Endothelial cell of umbilical vein (primary cell): Measurements from ENCODE around the gene JAZF1. TPM values are rescaled to one million over a fixed set of nuclear protein-coding genes. Genes with fewer than 3 reads are reported as not detected.

ENCODE experiments used
- BruUV-seq: library from RNA; stranded (reverse); fragments of 400-500 nt; replicated peaks from 2 replicates; lab custom pipeline; 2021; lab: Mats Ljungman, UMichigan
- CTCF ChIA-PET: fragments of 300-600, 350-600 bp; sonication (Branson Sonifier 250); formaldehyde crosslinking; loops from one replicate; lab custom pipeline; 2021; ENCODE audit warnings: antibody characterized with exemption, inconsistent platforms; lab: Charles Lee
- POLR2A ChIA-PET: fragments of 300-600, 350-600 bp; sonication (Branson Sonifier 250); formaldehyde crosslinking; loops from one replicate; lab custom pipeline; 2021; ENCODE audit warnings: antibody characterized with exemption, inconsistent platforms; lab: Charles Lee
- DNase-seq: peaks from one replicate; pipeline ENCODE4 v3.0.0-alpha.2; 2011; ENCODE audit warnings: low read depth, low spot score
- FAIRE-seq: peaks from 2 replicates; lab custom pipeline; 2011; peaks lifted over from hg19 to GRCh38; lab: Jason Lieb, UNC
- H2AFZ ChIP-seq: 2 replicates; pipeline ENCODE4 v1.6.0; 2012; ENCODE audit warnings: low read depth, low read length, control low read depth, inconsistent platforms
- H3K27ac ChIP-seq: 2 replicates; pipeline ENCODE4 v1.5.1; 2011; ENCODE audit warnings: low read depth, mild to moderate bottlenecking, control low read depth, low read length, moderate library complexity; ENCODE audit not compliant: insufficient read depth
- H3K27me3 ChIP-seq, 2 experiments: 2 replicates each; pipeline versions ENCODE4 v1.6.0 to v1.6.1; 2011; ENCODE audit warnings: low read length in 2 of 2, mixed read lengths in 1 of 2; ENCODE audit not compliant: control insufficient read depth in 2 of 2, insufficient read depth in 2 of 2
- H3K36me3 ChIP-seq, 2 experiments: 2 replicates in 1 of 2; 3 replicates in 1 of 2; pipeline ENCODE4 v1.5.1; 2011; ENCODE audit warnings: low read length in 2 of 2, mild to moderate bottlenecking in 1 of 2, moderate library complexity in 1 of 2; ENCODE audit not compliant: control insufficient read depth in 2 of 2, insufficient read depth in 2 of 2; ENCODE audit errors: extremely low read depth in 1 of 2
- H3K4me1 ChIP-seq: 3 replicates; pipeline ENCODE4 v1.5.1; 2011; ENCODE audit warnings: mild to moderate bottlenecking, low read length; ENCODE audit not compliant: control insufficient read depth, insufficient read depth; ENCODE audit errors: extremely low read depth
- H3K4me2 ChIP-seq: 2 replicates; pipeline ENCODE4 v1.6.1; 2011; ENCODE audit warnings: low read length, control low read depth, mixed read lengths; ENCODE audit not compliant: insufficient read depth
- H3K4me3 ChIP-seq, 3 experiments: fragments of 200-600 bp in 1 of 3; sonication (generic), shearing (Covaris generic) in 1 of 3; replicated peaks in 1 of 3; 2 replicates each; pipeline ENCODE4 v1.5.1; 2011 to 2016; ENCODE audit warnings: control low read depth in 3 of 3, low read length in 3 of 3, mild to moderate bottlenecking in 2 of 3, inconsistent platforms in 1 of 3, low read depth in 1 of 3, moderate library complexity in 1 of 3; ENCODE audit not compliant: insufficient read depth in 1 of 3
- H3K79me2 ChIP-seq: 2 replicates; pipeline ENCODE4 v1.6.0; 2012; ENCODE audit warnings: low read length, inconsistent platforms; ENCODE audit not compliant: control insufficient read depth, insufficient read depth
- H3K9ac ChIP-seq: replicated peaks from 2 replicates; pipeline ENCODE3; 2011; ENCODE audit warnings: low read length, control low read depth; ENCODE audit not compliant: insufficient read depth; ENCODE audit errors: extremely low read depth
- H3K9me1 ChIP-seq: replicated peaks from 3 replicates; pipeline ENCODE4 v1.6.0; 2011; ENCODE audit warnings: mild to moderate bottlenecking, low read length; ENCODE audit not compliant: control insufficient read depth, insufficient read depth; ENCODE audit errors: extremely low read depth
- H3K9me3 ChIP-seq: replicated peaks from 2 replicates; pipeline ENCODE4 v1.5.1; 2012; ENCODE audit warnings: low read length, inconsistent platforms; ENCODE audit not compliant: control insufficient read depth, insufficient read depth
- H4K20me1 ChIP-seq: replicated peaks from 2 replicates; pipeline ENCODE3; 2011; ENCODE audit warnings: mild to moderate bottlenecking, low read length; ENCODE audit not compliant: control insufficient read depth, insufficient read depth; ENCODE audit errors: extremely low read depth
- EZH2 ChIP-seq: IDR thresholded peaks from 2 replicates; pipeline ENCODE4 v1.6.1; 2012; ENCODE audit warnings: borderline replicate concordance, low read depth, mild to moderate bottlenecking, moderate library complexity, low read length, inconsistent platforms; ENCODE audit not compliant: severe bottlenecking
- FOS ChIP-seq: IDR thresholded peaks from 2 replicates; pipeline ENCODE4 v1.6.1; 2011; ENCODE audit warnings: mild to moderate bottlenecking, low read length, moderate library complexity, borderline replicate concordance; ENCODE audit not compliant: insufficient read depth
- GATA2 ChIP-seq: IDR thresholded peaks from 2 replicates; pipeline ENCODE4 v1.7.0; 2011; ENCODE audit warnings: low read depth, mild to moderate bottlenecking, moderate library complexity, mixed read lengths, low read length; ENCODE audit not compliant: insufficient read length, insufficient read depth
- JUN ChIP-seq: IDR thresholded peaks from 2 replicates; pipeline ENCODE4 v1.6.1; 2011; ENCODE audit warnings: borderline replicate concordance, low read depth; ENCODE audit not compliant: insufficient read length, insufficient read depth
- MYC ChIP-seq: IDR thresholded peaks from one replicate; pipeline ENCODE4 v1.6.1; 2011; ENCODE audit warnings: mild to moderate bottlenecking, low read depth, low read length
- POLR2A ChIP-seq: IDR thresholded peaks from 2 replicates; pipeline ENCODE4 v1.6.1; 2012; ENCODE audit warnings: low read depth, mild to moderate bottlenecking, control low read depth, low read length
- POLR2AphosphoS5 ChIP-seq: IDR thresholded peaks from 2 replicates; pipeline ENCODE4 v1.6.1; 2012; ENCODE audit warnings: low read depth, mild to moderate bottlenecking, control low read depth, low read length, moderate library complexity; ENCODE audit not compliant: insufficient read depth
- dilution Hi-C: fragments of 300-500 bp; cut with MboI; formaldehyde crosslinking; loops from one replicate; pipeline ENCODE4 v1.15.0; 2019; ENCODE audit warnings: low sequenced_read_pairs; ENCODE audit not compliant: extremely low pct_ligation_motif_present
- intact Hi-C: fragments of 100-400 bp; cut with micrococcal nuclease; formaldehyde crosslinking; loops from one replicate; pipeline ENCODE4 v1.10.0; 2022
- polyA plus RNA-seq, 4 experiments: library from polyadenylated mRNA; depleted of rRNA in 3 of 4; stranded (reverse) in 3 of 4; unstranded in 1 of 4; fragments of >200 nt; gene quantifications; 2 replicates each; pipeline versions ENCODE4 v1.2.1 to v1.2.3, GENCODE V29; 2011 to 2012; ENCODE audit warnings: missing spikeins in 1 of 4
- total RNA-seq: library from RNA; stranded (reverse); gene quantifications from 2 replicates; pipeline ENCODE4 v1.2.3, GENCODE V29; 2021
- TF ChIP-seq, protein P1 (sequence below): IDR thresholded peaks from 2 replicates; pipeline ENCODE4 v1.6.1; 2011; ENCODE audit not compliant: insufficient read depth, insufficient read length
- TF ChIP-seq, protein P2 (sequence below), 2 donors: IDR thresholded peaks; 1 replicate in 1 of 2; 2 replicates in 1 of 2; pipeline ENCODE4 v1.5.1; 2011; ENCODE audit warnings: low read length in 2 of 2, mild to moderate bottlenecking in 2 of 2, moderate library complexity in 2 of 2, control low read depth in 1 of 2, inconsistent platforms in 1 of 2, low read depth in 1 of 2; ENCODE audit not compliant: insufficient read depth in 1 of 2; ENCODE audit errors: extremely low read depth in 1 of 2

The JAZF1 gene
- total and polyA plus RNA-seq, 2 donors (not counting 3 experiments of a cell fraction or from before 2014, with no cell fraction given) = 2.5 to 16.9 TPM

DNA sequence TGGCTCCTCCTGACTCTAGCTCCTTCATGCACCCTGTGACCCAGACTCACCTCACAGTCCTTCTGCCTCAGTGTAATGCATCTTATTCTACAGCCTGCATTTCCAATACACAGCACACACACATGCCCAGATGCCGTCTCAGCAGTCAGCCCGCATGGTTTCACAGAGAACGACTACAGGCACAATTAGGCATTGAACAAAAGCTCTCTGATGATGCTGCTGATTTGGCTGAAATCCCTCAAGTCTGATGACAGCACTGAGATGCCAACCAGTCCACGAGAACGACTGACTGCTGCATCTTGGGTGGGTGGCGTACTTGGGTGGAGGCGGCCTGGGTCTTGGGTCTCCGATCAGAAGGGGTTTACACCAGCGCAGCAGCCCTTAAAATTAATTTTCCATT lies 240.3 kb downstream of the JAZF1 start:
- Histone ChIP-seq H3K27me3 (no peaks in the 10 kb centered on the region), H3K36me3 (no peaks in the 10 kb centered on the region), H3K9me1 (no peaks in the 10 kb centered on the region), H2AFZ (no peak overlapping the region), H3K27ac (no peak overlapping the region), H4K20me1 (no peaks in the 10 kb centered on the region), H3K4me1 (no peaks in the 10 kb centered on the region), H3K4me2 (no peak overlapping the region), H3K4me3 (no peak overlapping the region), H3K9ac (no peak overlapping the region), H3K79me2 (no peaks in the 10 kb centered on the region), H3K9me3 (no peaks in the 10 kb centered on the region)
- POLR2A ChIA-PET = no interaction called here
- FAIRE-seq (no peak), DNase-seq (no peak)
- dilution Hi-C loops = no loop called here
- CTCF ChIA-PET = interaction anchor here (1.2 to 2.1 kb wide), 3 partner anchors 138 to 744 kb away, joined by 4 to 6 read pairs (median 5); no protein-coding TSS in a partner anchor
- intact Hi-C loops = no loop called here
- BruUV-seq = no TSS peak
- TF ChIP-seq, protein P1, sequence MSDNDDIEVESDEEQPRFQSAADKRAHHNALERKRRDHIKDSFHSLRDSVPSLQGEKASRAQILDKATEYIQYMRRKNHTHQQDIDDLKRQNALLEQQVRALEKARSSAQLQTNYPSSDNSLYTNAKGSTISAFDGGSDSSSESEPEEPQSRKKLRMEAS = no peak

DNA sequence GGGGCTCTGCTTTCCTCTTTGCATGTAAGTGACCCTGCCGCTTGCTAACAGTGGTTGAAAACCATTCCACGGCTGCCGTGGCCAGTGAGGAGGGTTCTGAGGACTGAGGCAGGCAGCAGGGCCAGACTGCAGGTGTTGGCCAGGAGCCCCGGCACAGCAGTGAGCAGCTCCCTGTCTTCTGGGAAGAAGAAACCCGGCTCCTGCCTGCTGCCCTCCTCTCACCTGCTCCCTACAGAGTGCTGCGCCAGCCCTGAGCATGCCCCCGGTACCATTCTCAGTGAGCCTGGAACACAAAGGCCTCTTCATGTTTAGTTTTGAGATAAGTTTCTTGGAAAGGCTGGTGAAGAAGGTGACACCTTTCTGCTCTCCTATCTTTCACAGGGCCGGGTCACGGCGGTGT lies 240.7 kb downstream of the JAZF1 start:
- BruUV-seq = no TSS peak
- H3K9me3 ChIP-seq = no peaks in the 10 kb centered on the region
- POLR2A ChIA-PET = no interaction called here
- no peak overlapping the region for H2AFZ ChIP-seq
- dilution Hi-C loops (no loop called here), intact Hi-C loops (no loop called here)
- no peak overlapping the region for H3K9ac ChIP-seq
- TF ChIP-seq MYC (no peak), FOS (no peak), EZH2 (no peak), GATA2 (no peak), JUN (no peak), POLR2A (no peak), POLR2AphosphoS5 (no peak)
- TF ChIP-seq, protein P2, sequence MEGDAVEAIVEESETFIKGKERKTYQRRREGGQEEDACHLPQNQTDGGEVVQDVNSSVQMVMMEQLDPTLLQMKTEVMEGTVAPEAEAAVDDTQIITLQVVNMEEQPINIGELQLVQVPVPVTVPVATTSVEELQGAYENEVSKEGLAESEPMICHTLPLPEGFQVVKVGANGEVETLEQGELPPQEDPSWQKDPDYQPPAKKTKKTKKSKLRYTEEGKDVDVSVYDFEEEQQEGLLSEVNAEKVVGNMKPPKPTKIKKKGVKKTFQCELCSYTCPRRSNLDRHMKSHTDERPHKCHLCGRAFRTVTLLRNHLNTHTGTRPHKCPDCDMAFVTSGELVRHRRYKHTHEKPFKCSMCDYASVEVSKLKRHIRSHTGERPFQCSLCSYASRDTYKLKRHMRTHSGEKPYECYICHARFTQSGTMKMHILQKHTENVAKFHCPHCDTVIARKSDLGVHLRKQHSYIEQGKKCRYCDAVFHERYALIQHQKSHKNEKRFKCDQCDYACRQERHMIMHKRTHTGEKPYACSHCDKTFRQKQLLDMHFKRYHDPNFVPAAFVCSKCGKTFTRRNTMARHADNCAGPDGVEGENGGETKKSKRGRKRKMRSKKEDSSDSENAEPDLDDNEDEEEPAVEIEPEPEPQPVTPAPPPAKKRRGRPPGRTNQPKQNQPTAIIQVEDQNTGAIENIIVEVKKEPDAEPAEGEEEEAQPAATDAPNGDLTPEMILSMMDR (IDR thresholded peaks at IDR 0.05; ENCODE audit: extremely low read depth in 1 of 2, insufficient read depth in 1 of 2, low read depth in 1 of 2, low read length in 2 of 2) = no peak
- TF ChIP-seq, protein P1 = no peak
- CTCF ChIA-PET = interaction anchor here (1.5 kb wide), 1 partner anchor 138 kb away, joined by 4 read pairs; no protein-coding TSS in a partner anchor
- no peaks in the 10 kb centered on the region for H3K79me2 ChIP-seq
- H3K9me1 ChIP-seq = no peaks in the 10 kb centered on the region
- H3K27ac ChIP-seq = no peak overlapping the region
- no peak overlapping the region for H3K4me2 ChIP-seq
- no peaks in the 10 kb centered on the region for H3K4me1 ChIP-seq
- no peak overlapping the region for H3K4me3 ChIP-seq
- no peaks in the 10 kb centered on the region for H3K27me3 ChIP-seq
- no peaks in the 10 kb centered on the region for H3K36me3 ChIP-seq
- DNase-seq (no peak), FAIRE-seq (no peak)
- H4K20me1 ChIP-seq = no peaks in the 10 kb centered on the region
